ENCODE data around the gene TUBB4A. TPM values are rescaled to one million over a fixed set of nuclear protein-coding genes. Genes with fewer than 3 reads are reported as not detected.

The TUBB4A gene
- total and polyA plus RNA-seq, 2 experiments from 2014 or later: 4.4 to 7.3 TPM

DNA sequence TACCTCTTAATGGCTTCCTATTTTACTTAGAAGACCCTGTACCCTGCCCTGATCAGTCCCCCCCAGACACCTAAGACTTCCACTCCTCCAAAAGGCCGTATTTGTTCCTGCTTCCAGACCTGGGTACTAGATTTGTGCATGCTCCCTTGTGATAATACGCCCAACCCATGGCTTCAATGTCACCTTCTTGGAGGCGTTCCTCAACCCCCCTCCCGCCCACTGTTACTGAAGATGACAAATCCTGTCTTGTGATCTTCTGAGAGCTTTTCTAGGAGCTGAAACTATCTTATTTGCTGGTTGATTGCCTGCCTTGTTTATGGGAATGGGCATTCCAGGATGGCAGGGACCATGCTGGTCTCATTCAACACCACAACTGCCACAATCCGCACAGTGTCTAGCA lies 51.9 kb downstream of the TUBB4A start:
- Histone ChIP-seq H3K4me2 (no peak overlapping the region), H3K9me2 (replicated peaks; ENCODE audit: insufficient read depth) (no peaks in the 10 kb centered on the region), H4K20me1 (ENCODE audit: insufficient read depth, poor library complexity, severe bottlenecking) (no peaks in the 10 kb centered on the region), H3K27me3 (no peaks in the 10 kb centered on the region), H2AFZ (no peak overlapping the region), H3K27ac (no peak overlapping the region), H3K79me2 (no peaks in the 10 kb centered on the region), H3K4me3 (no peak overlapping the region), H3K36me3 (replicated peaks; ENCODE audit: insufficient read depth, low read depth) (no peaks in the 10 kb centered on the region), H3K4me1 (ENCODE audit: insufficient read depth) (no peaks in the 10 kb centered on the region), H3K9me3 (ENCODE audit: low read depth) (no peaks in the 10 kb centered on the region)
- TF ChIP-seq EZH2 (IDR thresholded peaks at IDR 0.05; ENCODE audit: borderline replicate concordance) (no peak), EZH2phosphoT487 (IDR thresholded peaks at IDR 0.05; ENCODE audit: low read depth, severe bottlenecking, unreplicated experiment) (no peak)
- TF ChIP-seq, protein P1, sequence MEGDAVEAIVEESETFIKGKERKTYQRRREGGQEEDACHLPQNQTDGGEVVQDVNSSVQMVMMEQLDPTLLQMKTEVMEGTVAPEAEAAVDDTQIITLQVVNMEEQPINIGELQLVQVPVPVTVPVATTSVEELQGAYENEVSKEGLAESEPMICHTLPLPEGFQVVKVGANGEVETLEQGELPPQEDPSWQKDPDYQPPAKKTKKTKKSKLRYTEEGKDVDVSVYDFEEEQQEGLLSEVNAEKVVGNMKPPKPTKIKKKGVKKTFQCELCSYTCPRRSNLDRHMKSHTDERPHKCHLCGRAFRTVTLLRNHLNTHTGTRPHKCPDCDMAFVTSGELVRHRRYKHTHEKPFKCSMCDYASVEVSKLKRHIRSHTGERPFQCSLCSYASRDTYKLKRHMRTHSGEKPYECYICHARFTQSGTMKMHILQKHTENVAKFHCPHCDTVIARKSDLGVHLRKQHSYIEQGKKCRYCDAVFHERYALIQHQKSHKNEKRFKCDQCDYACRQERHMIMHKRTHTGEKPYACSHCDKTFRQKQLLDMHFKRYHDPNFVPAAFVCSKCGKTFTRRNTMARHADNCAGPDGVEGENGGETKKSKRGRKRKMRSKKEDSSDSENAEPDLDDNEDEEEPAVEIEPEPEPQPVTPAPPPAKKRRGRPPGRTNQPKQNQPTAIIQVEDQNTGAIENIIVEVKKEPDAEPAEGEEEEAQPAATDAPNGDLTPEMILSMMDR (IDR thresholded peaks at IDR 0.05; ENCODE audit: poor library complexity): no peak
- no peak for DNase-seq (ENCODE audit: low spot score)
- 96% methylated on average over 5 of the region's 5 CpGs for WGBS (ENCODE audit: low lambda C conversion rate, missing lambda C conversion rate)

DNA sequence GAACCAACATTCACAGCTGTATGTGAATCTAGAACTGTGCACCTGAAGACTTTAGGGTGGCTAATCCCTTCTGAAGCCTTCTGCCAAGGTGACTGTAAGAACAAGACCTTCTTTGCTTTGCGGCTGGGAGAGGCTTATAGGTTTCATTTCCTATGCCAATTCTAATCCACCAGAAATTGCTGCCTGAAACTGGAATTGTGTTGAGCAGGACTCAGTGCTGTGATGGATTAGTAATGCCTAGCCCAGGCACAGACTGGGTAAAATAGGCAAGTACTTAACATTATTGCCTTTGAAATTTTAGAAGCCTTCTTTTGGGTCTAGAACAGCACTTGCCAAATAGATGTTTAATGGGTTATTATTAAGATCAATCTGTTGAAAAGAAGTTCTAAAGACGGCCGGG lies 54.1 kb downstream of the TUBB4A start:
- H3K4me1 ChIP-seq (ENCODE audit: insufficient read depth): no peaks in the 10 kb centered on the region
- H3K27me3 ChIP-seq: no peaks in the 10 kb centered on the region
- WGBS (ENCODE audit: low lambda C conversion rate, missing lambda C conversion rate): 75% methylated on average over 3 of the region's 3 CpGs
- H3K27ac ChIP-seq: no peak overlapping the region
- no peaks in the 10 kb centered on the region for H3K9me3 ChIP-seq (ENCODE audit: low read depth)
- H4K20me1 ChIP-seq (ENCODE audit: insufficient read depth, poor library complexity, severe bottlenecking): no peaks in the 10 kb centered on the region
- no peaks in the 10 kb centered on the region for H3K79me2 ChIP-seq
- TF ChIP-seq, protein P1 (IDR thresholded peaks at IDR 0.05; ENCODE audit: poor library complexity): no peak
- TF ChIP-seq EZH2 (IDR thresholded peaks at IDR 0.05; ENCODE audit: borderline replicate concordance) (no peak), EZH2phosphoT487 (IDR thresholded peaks at IDR 0.05; ENCODE audit: low read depth, severe bottlenecking, unreplicated experiment) (no peak)
- DNase-seq (ENCODE audit: low spot score): no peak
- no peak overlapping the region for H3K4me2 ChIP-seq
- H3K36me3 ChIP-seq (replicated peaks; ENCODE audit: insufficient read depth, low read depth): no peaks in the 10 kb centered on the region
- H2AFZ ChIP-seq: no peak overlapping the region
- no peak overlapping the region for H3K4me3 ChIP-seq
- H3K9me2 ChIP-seq (replicated peaks; ENCODE audit: insufficient read depth): no peaks in the 10 kb centered on the region

DNA sequence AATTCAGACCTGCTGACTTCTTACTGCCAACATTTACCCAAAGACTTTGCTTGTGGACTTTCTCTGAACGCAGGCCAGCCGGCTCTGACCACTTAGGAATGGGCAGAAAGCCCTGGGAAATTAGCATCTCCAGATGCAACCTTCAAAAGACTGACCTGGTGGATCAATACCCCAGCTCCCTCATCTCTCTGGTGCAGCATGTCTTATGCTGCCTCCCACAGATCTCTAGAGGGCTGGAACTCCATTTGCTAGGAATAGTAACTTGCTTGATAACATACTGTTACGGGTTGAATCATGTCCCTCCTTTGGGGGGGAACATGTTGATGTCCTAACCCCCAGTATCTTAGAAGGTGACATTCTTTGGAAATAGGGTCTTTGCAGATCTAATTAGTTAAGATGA lies 55.7 kb downstream of the TUBB4A start:
- Histone ChIP-seq H3K9me2 (replicated peaks; ENCODE audit: insufficient read depth) (no peaks in the 10 kb centered on the region), H3K27me3 (no peaks in the 10 kb centered on the region), H3K4me2 (no peak overlapping the region), H2AFZ (no peak overlapping the region), H3K9me3 (ENCODE audit: low read depth) (no peaks in the 10 kb centered on the region), H4K20me1 (ENCODE audit: insufficient read depth, poor library complexity, severe bottlenecking) (no peaks in the 10 kb centered on the region), H3K27ac (no peak overlapping the region), H3K4me1 (ENCODE audit: insufficient read depth) (no peaks in the 10 kb centered on the region), H3K36me3 (replicated peaks; ENCODE audit: insufficient read depth, low read depth) (no peaks in the 10 kb centered on the region), H3K4me3 (no peak overlapping the region), H3K79me2 (no peaks in the 10 kb centered on the region)
- no peak for TF ChIP-seq EZH2 (IDR thresholded peaks at IDR 0.05; ENCODE audit: borderline replicate concordance)
- TF ChIP-seq, protein P1 (IDR thresholded peaks at IDR 0.05; ENCODE audit: poor library complexity): no peak
- TF ChIP-seq EZH2phosphoT487 (IDR thresholded peaks at IDR 0.05; ENCODE audit: low read depth, severe bottlenecking, unreplicated experiment): no peak
- no peak for DNase-seq (ENCODE audit: low spot score)
- WGBS (ENCODE audit: low lambda C conversion rate, missing lambda C conversion rate): 89% methylated on average over 3 of the region's 3 CpGs

Small RNA genes within 50 kb of the gene (small RNA-seq; reads per million reads assigned to genes)
- not detected for gene AC010503.2

Other genes with a start within 250 kb of the TUBB4A start
- gene MLLT1, start 222.3 kb downstream of the TUBB4A start, total RNA-seq: 13.6 and 17.2 TPM in 2 replicates
- 22.9 and 23.3 TPM in 2 replicates for gene MLLT1, start 222.3 kb downstream of the TUBB4A start, polyA plus RNA-seq
- gene ACER1, start 168.7 kb downstream of the TUBB4A start, total RNA-seq: not detected in 2 replicates
- not detected in 2 replicates for gene ACER1, start 168.7 kb downstream of the TUBB4A start, polyA plus RNA-seq
- gene CLPP, start 140.8 kb downstream of the TUBB4A start, total RNA-seq: 52.8 and 69.5 TPM in 2 replicates
- gene CLPP, start 140.8 kb downstream of the TUBB4A start, polyA plus RNA-seq: 93.6 and 106 TPM in 2 replicates
- gene ALKBH7, start 129.5 kb downstream of the TUBB4A start, total RNA-seq: 42.8 and 45.3 TPM in 2 replicates
- gene ALKBH7, start 129.5 kb downstream of the TUBB4A start, polyA plus RNA-seq: 99.3 and 116 TPM in 2 replicates
- 2.4 and 2.7 TPM in 2 replicates for gene PSPN, start 126.4 kb downstream of the TUBB4A start, total RNA-seq
- 1.5 and 2.7 TPM in 2 replicates for gene PSPN, start 126.4 kb downstream of the TUBB4A start, polyA plus RNA-seq
- 47.5 and 52.1 TPM in 2 replicates for gene GTF2F1, start 109.1 kb downstream of the TUBB4A start, total RNA-seq
- 40.0 and 44.6 TPM in 2 replicates for gene GTF2F1, start 109.1 kb downstream of the TUBB4A start, polyA plus RNA-seq
- gene KHSRP, start 77.5 kb downstream of the TUBB4A start, total RNA-seq: 94.2 and 133 TPM in 2 replicates
- gene KHSRP, start 77.5 kb downstream of the TUBB4A start, polyA plus RNA-seq: 196 and 202 TPM in 2 replicates
- gene SLC25A41, start 68.5 kb downstream of the TUBB4A start, total RNA-seq: 0.16 and 0.27 TPM in 2 replicates
- 0.50 TPM in 1 of 2 replicates, not detected in the other for gene SLC25A41, start 68.5 kb downstream of the TUBB4A start, polyA plus RNA-seq
- gene SLC25A23, start 42.5 kb downstream of the TUBB4A start, total RNA-seq: 48.8 and 56.6 TPM in 2 replicates
- 59.0 and 61.3 TPM in 2 replicates for gene SLC25A23, start 42.5 kb downstream of the TUBB4A start, polyA plus RNA-seq
- gene CRB3, start 38.0 kb downstream of the TUBB4A start, total RNA-seq: 71.4 and 75.5 TPM in 2 replicates
- 42.5 and 48.9 TPM in 2 replicates for gene CRB3, start 38.0 kb downstream of the TUBB4A start, polyA plus RNA-seq
- 0.48 and 1.5 TPM in 2 replicates for gene DENND1C, start 20.5 kb downstream of the TUBB4A start, total RNA-seq
- 14.0 and 16.1 TPM in 2 replicates for gene DENND1C, start 20.5 kb downstream of the TUBB4A start, polyA plus RNA-seq
- 2.3 and 2.6 TPM in 2 replicates for gene TNFSF9, start 28.7 kb upstream of the TUBB4A start, total RNA-seq
- 3.8 and 9.2 TPM in 2 replicates for gene TNFSF9, start 28.7 kb upstream of the TUBB4A start, polyA plus RNA-seq
- gene CD70, start 88.8 kb upstream of the TUBB4A start, total RNA-seq: not detected in 2 replicates
- gene CD70, start 88.8 kb upstream of the TUBB4A start, polyA plus RNA-seq: not detected in 2 replicates
- gene TNFSF14, start 167.9 kb upstream of the TUBB4A start, total RNA-seq: 1.5 and 4.0 TPM in 2 replicates
- 3.9 and 4.8 TPM in 2 replicates for gene TNFSF14, start 167.9 kb upstream of the TUBB4A start, polyA plus RNA-seq
- 563 and 814 TPM in 2 replicates for gene C3, start 218.3 kb upstream of the TUBB4A start, total RNA-seq
- gene C3, start 218.3 kb upstream of the TUBB4A start, polyA plus RNA-seq: 493 and 556 TPM in 2 replicates
- gene GPR108, start 235.3 kb upstream of the TUBB4A start, total RNA-seq: 59.0 and 66.6 TPM in 2 replicates
- 120 TPM in 2 replicates for gene GPR108, start 235.3 kb upstream of the TUBB4A start, polyA plus RNA-seq
- 48.8 and 50.5 TPM in 2 replicates for gene TRIP10, start 237.4 kb upstream of the TUBB4A start, total RNA-seq
- gene TRIP10, start 237.4 kb upstream of the TUBB4A start, polyA plus RNA-seq: 79.5 and 85.7 TPM in 2 replicates